Activated CD4-positive, alpha-beta T cell treated with anti-CD3 and anti-CD28 coated beads for 36 hours (primary cell): Measurements from ENCODE around the gene VPS13A. TPM values are rescaled to one million over a fixed set of nuclear protein-coding genes. Genes with fewer than 3 reads are reported as not detected.

Experiments used
- ATAC-seq: fragments of 200-7000 bp; cut with Tn5 transposase; one replicate; pipeline ENCODE4 v1.10.0; 2021; ENCODE audit warnings: mild to moderate bottlenecking, moderate library complexity
- CTCF ChIA-PET: fragments of 350-600 bp; sonication (Branson Sonifier 250); formaldehyde crosslinking; loops from one replicate; lab custom pipeline; 2021; ENCODE audit warnings: antibody characterized with exemption; lab: Charles Lee
- POLR2A ChIA-PET: fragments of 350-600 bp; sonication (Branson Sonifier 250); formaldehyde crosslinking; loops from one replicate; lab custom pipeline; 2021; ENCODE audit warnings: antibody characterized with exemption, inconsistent platforms; lab: Charles Lee
- DNase-seq: peaks from one replicate; pipeline ENCODE4 v3.0.0-alpha.2; 2020
- H3K27ac Mint-ChIP-seq: one replicate; pipeline ENCODE4 v1.8.0; 2021; ENCODE audit warnings: mixed read lengths
- H3K27me3 Mint-ChIP-seq: one replicate; pipeline ENCODE4 v1.8.0; 2021; ENCODE audit warnings: mixed read lengths
- H3K36me3 Mint-ChIP-seq: one replicate; pipeline ENCODE4 v1.8.0; 2021; ENCODE audit warnings: low read depth, mixed read lengths
- H3K4me1 Mint-ChIP-seq: one replicate; pipeline ENCODE4 v1.8.0; 2021; ENCODE audit warnings: mixed read lengths
- H3K4me3 Mint-ChIP-seq: one replicate; pipeline ENCODE4 v1.8.0; 2021; ENCODE audit warnings: mild to moderate bottlenecking, moderate library complexity, mixed read lengths
- H3K9me3 Mint-ChIP-seq: one replicate; pipeline ENCODE4 v1.8.0; 2021; ENCODE audit warnings: low read depth, mixed read lengths
- intact Hi-C, 2 experiments: fragments of 100-400 bp; cut with DNase I in 1 of 2; cut with micrococcal nuclease in 1 of 2; formaldehyde crosslinking; loops; one replicate each; pipeline versions ENCODE4 v1.14.2 to v1.15.1; 2022 to 2024; cut with DNase I, micrococcal nuclease
- total RNA-seq, 2 experiments: library from RNA; stranded (reverse); gene quantifications; one replicate each; pipeline ENCODE4 v1.2.3, GENCODE V29; 2021

Gene VPS13A
- total RNA-seq, 2 experiments from 2014 or later: 33.3 to 33.6 TPM

DNA sequence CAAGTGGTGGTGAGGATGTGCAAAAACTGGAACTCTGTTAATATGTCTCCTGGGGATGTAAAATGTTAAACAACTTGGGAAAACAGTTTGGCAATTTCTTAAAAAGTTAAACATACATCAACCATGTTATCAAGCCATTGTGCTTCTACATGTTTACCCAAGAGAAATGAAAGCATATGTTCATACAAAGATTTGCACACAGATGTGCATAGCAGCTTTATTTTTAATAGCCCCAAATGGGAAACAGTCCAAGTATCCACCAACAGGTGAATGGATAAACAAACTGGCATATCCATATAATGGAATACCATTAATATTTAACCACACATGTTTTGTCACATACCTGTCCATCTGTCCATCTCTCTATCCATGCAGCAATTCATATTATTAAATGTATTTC, 6.2 kb downstream of the VPS13A start:
- Mint-ChIP-seq H3K4me1 (peaks cover 21% of the 10 kb centered on the region), H3K4me3 (no peak overlapping the region), H3K9me3 (peaks cover 8% of the 10 kb centered on the region), H3K27me3 (no peaks in the 10 kb centered on the region), H3K36me3 (peaks cover 9% of the 10 kb centered on the region), H3K27ac (no peak overlapping the region)
- DNase-seq (no peak), ATAC-seq (no peak)
- CTCF ChIA-PET: interaction anchor here (0.8 to 1.0 kb wide), 2 partner anchors 16 to 21 kb away, joined by 3 read pairs; no protein-coding TSS in a partner anchor
- POLR2A ChIA-PET: no interaction called here
- intact Hi-C loops: no loop called here

GRCh38 chr9:77188242-77188641, 10.9 kb downstream of the VPS13A start:
- no peak for DNase-seq
- POLR2A ChIA-PET: no interaction called here
- intact Hi-C loops: no loop called here
- Mint-ChIP-seq H3K27me3 (no peaks in the 10 kb centered on the region), H3K4me3 (no peak overlapping the region), H3K4me1 (peaks cover 36% of the 10 kb centered on the region), H3K36me3 (peaks cover 12% of the 10 kb centered on the region), H3K27ac (no peak overlapping the region), H3K9me3 (peaks cover 12% of the 10 kb centered on the region)
- no peak for ATAC-seq
- CTCF ChIA-PET: no interaction called here

- Mint-ChIP-seq H3K27ac (no peak overlapping the region), H3K36me3 (peaks cover 5% of the 10 kb centered on the region), H3K4me1 (peaks cover 48% of the 10 kb centered on the region), H3K27me3 (no peaks in the 10 kb centered on the region), H3K4me3 (no peak overlapping the region), H3K9me3 (peaks cover 5% of the 10 kb centered on the region)
- ChIA-PET POLR2A (no interaction called here), CTCF (no interaction called here)
- intact Hi-C loops: no loop called here
- no peak for ATAC-seq
- no peak for DNase-seq
Measured at GRCh38 chr9:77194423-77194822, 17.1 kb downstream of the VPS13A start.

- Mint-ChIP-seq H3K4me1 (no peaks in the 10 kb centered on the region), H3K27ac (no peak overlapping the region), H3K4me3 (no peak overlapping the region), H3K36me3 (peaks cover 15% of the 10 kb centered on the region), H3K9me3 (no peaks in the 10 kb centered on the region), H3K27me3 (no peaks in the 10 kb centered on the region)
- no peak for DNase-seq
- ATAC-seq: no peak
- ChIA-PET CTCF (interaction anchor here (0.6 kb wide), 1 partner anchor 248 kb away, joined by 3 read pairs; no protein-coding TSS in a partner anchor), POLR2A (no interaction called here)
- intact Hi-C loops: no loop called here
Measured at GRCh38 chr9:77210116-77210515, 32.8 kb downstream of the VPS13A start.

DNA sequence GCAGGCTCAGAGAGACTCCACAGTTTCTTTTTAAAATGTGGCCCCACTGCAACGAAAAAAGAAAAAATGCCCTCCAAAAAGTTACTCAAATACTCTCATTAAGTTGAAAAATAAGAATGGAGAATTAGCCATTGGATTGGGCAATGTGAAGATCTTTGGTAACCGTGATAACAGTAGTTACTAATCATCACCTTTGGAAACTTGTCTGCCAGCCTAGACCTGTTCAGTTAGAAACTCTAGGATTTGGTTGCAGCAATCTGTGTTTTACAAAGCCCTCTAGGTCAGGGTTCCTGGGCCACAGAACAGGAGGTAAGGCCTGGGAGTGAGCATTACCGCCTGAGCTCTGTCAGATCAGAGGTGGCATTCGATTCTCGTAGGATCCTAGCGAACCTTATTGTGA, 34.2 kb downstream of the VPS13A start:
- ChIA-PET POLR2A (no interaction called here), CTCF (interaction anchor here (0.6 kb wide), 1 partner anchor 8 kb away, joined by 3 read pairs; no protein-coding TSS in a partner anchor)
- H3K27ac Mint-ChIP-seq: no peak overlapping the region

DNA sequence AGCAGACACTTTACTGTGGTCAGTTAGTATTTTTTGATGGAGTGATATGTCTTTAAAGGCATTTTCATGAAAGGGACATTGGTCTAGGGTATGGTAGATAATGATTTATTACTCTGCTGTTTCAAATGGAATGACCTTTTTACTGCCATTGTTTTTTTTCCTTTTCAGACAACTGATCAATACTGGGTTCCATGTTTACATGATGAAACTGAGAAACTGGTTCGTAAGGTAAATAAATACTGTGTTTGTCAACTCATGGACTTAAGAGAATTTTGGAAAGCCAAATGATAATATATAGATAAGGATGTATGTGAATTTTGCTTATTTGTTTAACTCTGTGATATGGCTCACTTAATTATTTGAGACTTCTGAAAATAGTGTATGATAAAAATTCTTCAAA, 35.5 kb downstream of the VPS13A start:
- Mint-ChIP-seq H3K36me3 (peaks cover 16% of the 10 kb centered on the region), H3K9me3 (no peaks in the 10 kb centered on the region), H3K4me3 (no peak overlapping the region), H3K27me3 (no peaks in the 10 kb centered on the region), H3K27ac (no peak overlapping the region), H3K4me1 (no peaks in the 10 kb centered on the region)
- no peak for DNase-seq
- no peak for ATAC-seq
- POLR2A ChIA-PET: no interaction called here
- intact Hi-C loops: no loop called here
- CTCF ChIA-PET: no interaction called here

More for the DNA sequence above, 34.2 kb downstream of the VPS13A start:
- peaks cover 15% of the 10 kb centered on the region for H3K36me3 Mint-ChIP-seq
- no peak for ATAC-seq
- no peaks in the 10 kb centered on the region for H3K9me3 Mint-ChIP-seq
- intact Hi-C loops: no loop called here
- no peak for DNase-seq
- H3K4me1 Mint-ChIP-seq: no peaks in the 10 kb centered on the region
- no peaks in the 10 kb centered on the region for H3K27me3 Mint-ChIP-seq
- H3K4me3 Mint-ChIP-seq: no peak overlapping the region

DNA sequence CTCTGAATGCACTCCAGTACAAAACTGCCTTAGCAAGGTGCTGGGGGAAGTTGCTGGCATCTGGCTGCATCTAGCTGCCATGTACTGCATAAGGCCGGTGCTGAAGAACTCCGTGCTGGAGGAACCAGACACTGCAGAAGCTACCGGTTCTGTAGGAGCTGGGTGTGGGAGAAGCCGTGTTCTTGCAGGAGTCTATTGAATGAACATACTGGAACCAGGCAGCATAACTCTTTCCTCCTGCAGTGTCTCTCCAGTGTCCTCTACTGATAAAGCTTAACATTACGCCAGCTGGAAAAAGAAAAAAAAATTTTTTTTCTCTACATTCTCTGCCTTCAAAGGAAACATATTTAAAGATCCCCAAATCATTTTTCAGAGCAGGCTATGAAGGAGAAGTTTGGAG, 38.5 kb downstream of the VPS13A start:
- DNase-seq (no peak), ATAC-seq (no peak)
- Mint-ChIP-seq H3K36me3 (peaks cover 17% of the 10 kb centered on the region), H3K9me3 (no peaks in the 10 kb centered on the region), H3K4me1 (no peaks in the 10 kb centered on the region), H3K4me3 (no peak overlapping the region), H3K27me3 (no peaks in the 10 kb centered on the region), H3K27ac (no peak overlapping the region)
- ChIA-PET CTCF (interaction anchor here (1.1 to 1.2 kb wide), 2 partner anchors 19 to 49 kb away, joined by 3 to 6 read pairs; no protein-coding TSS in a partner anchor), POLR2A (no interaction called here)
- intact Hi-C loops: no loop called here

GRCh38 chr9:77218612-77219011, 41.3 kb downstream of the VPS13A start:
- H3K9me3 Mint-ChIP-seq: no peaks in the 10 kb centered on the region
- DNase-seq: no peak
- peaks cover 33% of the 10 kb centered on the region for H3K36me3 Mint-ChIP-seq
- H3K4me3 Mint-ChIP-seq: no peak overlapping the region
- ChIA-PET CTCF (interaction anchor here (0.8 kb wide), 1 partner anchor 11 kb away, joined by 3 read pairs; no protein-coding TSS in a partner anchor), POLR2A (no interaction called here)
- no peak for ATAC-seq
- intact Hi-C loops: no loop called here
- H3K4me1 Mint-ChIP-seq: peaks cover 4% of the 10 kb centered on the region
- no peaks in the 10 kb centered on the region for H3K27me3 Mint-ChIP-seq
- H3K27ac Mint-ChIP-seq: no peak overlapping the region

DNA sequence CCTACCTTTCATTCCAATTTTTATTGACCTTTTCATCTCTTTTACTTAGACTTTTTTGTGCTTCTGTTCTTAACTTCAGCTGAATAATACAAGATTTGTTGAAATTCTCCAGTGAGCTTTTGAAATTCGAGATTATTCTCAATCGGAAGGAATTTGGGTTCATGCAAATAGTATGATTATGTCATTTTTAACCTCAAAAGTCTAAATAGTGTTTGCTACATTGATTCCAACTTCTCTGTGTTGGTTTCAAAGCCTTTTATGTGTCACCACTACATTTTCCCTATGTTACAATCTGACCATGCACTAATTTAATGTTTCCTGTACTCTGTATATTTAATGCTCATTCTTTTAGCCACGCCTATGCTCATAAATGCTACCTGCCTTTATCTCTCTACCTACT, 44.1 kb downstream of the VPS13A start:
- intact Hi-C loops: no loop called here
- Mint-ChIP-seq H3K4me3 (no peak overlapping the region), H3K27ac (no peak overlapping the region), H3K9me3 (no peaks in the 10 kb centered on the region), H3K27me3 (no peaks in the 10 kb centered on the region), H3K36me3 (peaks cover 33% of the 10 kb centered on the region), H3K4me1 (peaks cover 4% of the 10 kb centered on the region)
- ChIA-PET CTCF (no interaction called here), POLR2A (no interaction called here)
- ATAC-seq (no peak), DNase-seq (no peak)

- ChIA-PET POLR2A (no interaction called here), CTCF (no interaction called here)
- intact Hi-C loops: no loop called here
- Mint-ChIP-seq H3K27ac (no peak overlapping the region), H3K36me3 (peaks cover 41% of the 10 kb centered on the region), H3K27me3 (no peaks in the 10 kb centered on the region), H3K9me3 (no peaks in the 10 kb centered on the region), H3K4me3 (no peak overlapping the region), H3K4me1 (peaks cover 4% of the 10 kb centered on the region)
- ATAC-seq (no peak), DNase-seq (no peak)
Measured at GRCh38 chr9:77224746-77225312, 47.5 kb downstream of the VPS13A start.

DNA sequence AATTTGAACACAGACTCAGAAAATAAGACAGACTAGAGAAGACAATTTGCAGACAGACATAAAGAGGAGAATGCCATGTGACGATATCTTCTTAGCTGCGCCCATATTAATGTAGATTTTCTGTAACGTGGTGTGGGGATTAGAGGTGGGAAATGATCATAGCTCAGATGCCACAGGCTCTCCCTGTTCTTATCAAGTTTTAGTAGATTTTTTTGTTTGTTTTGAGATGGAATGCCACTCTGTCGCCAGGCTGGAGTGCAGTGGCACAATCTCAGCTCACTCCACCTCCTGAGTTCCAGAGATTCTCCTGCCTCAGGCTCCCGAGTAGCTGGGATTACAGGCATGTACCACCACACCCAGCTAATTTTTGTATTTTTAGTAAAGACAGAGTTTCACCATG, 59.4 kb downstream of the VPS13A start:
- ChIA-PET POLR2A (no interaction called here), CTCF (no interaction called here)
- Mint-ChIP-seq H3K9me3 (no peaks in the 10 kb centered on the region), H3K36me3 (peaks cover 38% of the 10 kb centered on the region), H3K27me3 (no peaks in the 10 kb centered on the region), H3K4me3 (no peak overlapping the region), H3K27ac (no peak overlapping the region), H3K4me1 (no peaks in the 10 kb centered on the region)
- intact Hi-C loops: no loop called here
- ATAC-seq: no peak
- DNase-seq: no peak

GRCh38 chr9:77237896-77238295, 60.6 kb downstream of the VPS13A start:
- DNase-seq (no peak), ATAC-seq (no peak)
- intact Hi-C loops: no loop called here
- Mint-ChIP-seq H3K36me3 (peaks cover 32% of the 10 kb centered on the region), H3K27me3 (no peaks in the 10 kb centered on the region), H3K4me3 (no peak overlapping the region), H3K27ac (no peak overlapping the region), H3K9me3 (no peaks in the 10 kb centered on the region), H3K4me1 (no peaks in the 10 kb centered on the region)
- ChIA-PET POLR2A (no interaction called here), CTCF (interaction anchor here (0.8 kb wide), 1 partner anchor 166 kb away, joined by 4 read pairs; no protein-coding TSS in a partner anchor)
